Measurements from ENCODE around the gene ADCY1.
"Not testable (repeated sequence)": the region's sequence is repeated elsewhere in the genome, so short reads cannot be mapped to it uniquely, and the experiment has no call there.

Gene ADCY1

DNA sequence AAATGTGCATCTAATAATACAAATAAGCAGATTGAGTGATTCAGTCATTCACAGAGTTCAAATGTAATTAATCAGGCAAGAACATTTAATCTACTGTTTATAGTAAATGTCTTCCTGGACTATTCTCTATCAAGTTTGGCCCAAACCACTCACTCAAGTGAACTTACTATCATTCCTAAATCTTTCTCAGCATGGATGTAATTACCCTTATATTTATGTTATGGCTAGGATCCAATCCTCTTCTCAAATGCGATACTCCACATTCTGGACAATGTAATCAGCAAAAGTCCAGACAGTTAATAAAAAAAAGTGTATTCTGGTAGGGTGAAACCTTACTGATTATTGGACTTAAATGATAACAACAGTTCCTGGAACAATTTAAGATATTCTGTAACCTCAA is 185.3 kb downstream of the ADCY1 start:
- H3K36me3 ChIP-seq (ENCODE audit: insufficient read depth, low read length); H3K27ac ChIP-seq; H3K4me3 ChIP-seq; DNase-seq (ENCODE audit: low read depth, low spot score); H3K9me3 ChIP-seq (ENCODE audit: low read depth, low read length); H3K9ac ChIP-seq (ENCODE audit: insufficient read length): not testable (repeated sequence)

DNA sequence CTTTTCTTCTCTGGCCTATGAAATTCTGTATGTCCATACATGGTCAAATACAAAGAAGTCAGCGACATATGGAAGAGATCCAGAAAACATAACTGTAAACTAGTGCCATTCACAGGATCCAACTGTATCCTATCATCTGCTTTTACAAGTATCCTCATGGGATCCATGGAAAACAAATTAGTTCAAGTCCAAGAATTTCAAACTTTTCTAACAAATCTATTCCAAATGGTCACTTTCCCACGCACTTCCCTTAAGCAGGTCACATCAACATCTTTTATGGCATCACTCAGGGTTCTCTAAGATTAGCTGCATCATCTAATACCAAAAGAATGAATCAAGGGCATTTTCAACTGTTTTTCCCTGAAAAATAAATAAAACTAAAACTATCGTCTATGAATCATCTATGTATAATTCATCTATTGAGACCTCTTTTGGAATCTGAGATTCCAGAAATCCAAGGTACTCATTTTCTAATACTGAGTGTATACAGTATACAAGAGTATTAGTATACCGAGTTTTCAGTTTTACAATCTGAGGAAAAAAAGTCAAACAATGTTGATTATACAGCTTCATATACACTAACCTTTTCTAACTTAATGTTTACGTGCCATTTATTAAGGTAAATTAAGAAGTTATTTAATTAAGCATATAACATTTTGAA is 187.5 kb downstream of the ADCY1 start:
- not testable (repeated sequence) for H3K9me3 ChIP-seq (ENCODE audit: low read depth, low read length); H3K9ac ChIP-seq (ENCODE audit: insufficient read length); H3K36me3 ChIP-seq (ENCODE audit: insufficient read depth, low read length); H3K27ac ChIP-seq; H3K4me3 ChIP-seq; DNase-seq (ENCODE audit: low read depth, low spot score)

DNA sequence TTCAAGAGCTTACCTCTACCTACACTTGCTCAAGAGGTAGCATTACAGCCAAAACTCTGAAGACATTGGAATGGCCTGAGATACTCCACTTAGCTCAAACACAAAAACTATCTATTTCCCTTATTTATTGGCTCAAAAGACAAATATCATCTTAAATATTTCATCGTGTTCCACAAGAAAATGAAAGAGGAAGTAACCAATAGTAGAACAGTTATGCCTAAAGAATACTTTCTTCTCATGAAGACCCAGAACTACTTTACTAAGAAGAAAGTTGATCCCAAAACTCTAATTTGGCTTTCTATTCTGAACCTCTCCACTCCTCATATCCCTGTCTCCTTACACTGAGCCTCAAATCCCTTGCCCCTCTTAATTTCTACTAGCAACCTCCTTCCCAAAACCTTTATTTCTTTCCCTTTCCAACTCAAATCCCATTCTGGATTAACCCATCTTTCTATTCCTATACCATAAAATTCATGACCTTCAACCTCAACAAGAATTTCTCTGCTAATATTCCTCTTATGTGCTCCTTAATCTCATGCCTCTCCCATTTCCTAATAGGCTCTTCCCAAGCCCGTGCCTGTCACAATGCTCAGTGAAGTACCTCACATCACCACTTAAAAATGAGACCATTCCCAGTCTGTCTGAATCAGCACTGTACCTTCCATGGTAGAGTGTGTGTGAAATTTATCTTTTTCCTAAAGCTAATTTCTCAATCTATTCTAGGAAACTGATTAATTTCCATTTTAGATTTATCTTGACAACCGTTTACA is 188.2 kb downstream of the ADCY1 start:
- H3K36me3 ChIP-seq (ENCODE audit: insufficient read depth, low read length); DNase-seq (ENCODE audit: low read depth, low spot score); H3K4me3 ChIP-seq; H3K9ac ChIP-seq (ENCODE audit: insufficient read length); H3K9me3 ChIP-seq (ENCODE audit: low read depth, low read length); H3K27ac ChIP-seq: not testable (repeated sequence)

DNA sequence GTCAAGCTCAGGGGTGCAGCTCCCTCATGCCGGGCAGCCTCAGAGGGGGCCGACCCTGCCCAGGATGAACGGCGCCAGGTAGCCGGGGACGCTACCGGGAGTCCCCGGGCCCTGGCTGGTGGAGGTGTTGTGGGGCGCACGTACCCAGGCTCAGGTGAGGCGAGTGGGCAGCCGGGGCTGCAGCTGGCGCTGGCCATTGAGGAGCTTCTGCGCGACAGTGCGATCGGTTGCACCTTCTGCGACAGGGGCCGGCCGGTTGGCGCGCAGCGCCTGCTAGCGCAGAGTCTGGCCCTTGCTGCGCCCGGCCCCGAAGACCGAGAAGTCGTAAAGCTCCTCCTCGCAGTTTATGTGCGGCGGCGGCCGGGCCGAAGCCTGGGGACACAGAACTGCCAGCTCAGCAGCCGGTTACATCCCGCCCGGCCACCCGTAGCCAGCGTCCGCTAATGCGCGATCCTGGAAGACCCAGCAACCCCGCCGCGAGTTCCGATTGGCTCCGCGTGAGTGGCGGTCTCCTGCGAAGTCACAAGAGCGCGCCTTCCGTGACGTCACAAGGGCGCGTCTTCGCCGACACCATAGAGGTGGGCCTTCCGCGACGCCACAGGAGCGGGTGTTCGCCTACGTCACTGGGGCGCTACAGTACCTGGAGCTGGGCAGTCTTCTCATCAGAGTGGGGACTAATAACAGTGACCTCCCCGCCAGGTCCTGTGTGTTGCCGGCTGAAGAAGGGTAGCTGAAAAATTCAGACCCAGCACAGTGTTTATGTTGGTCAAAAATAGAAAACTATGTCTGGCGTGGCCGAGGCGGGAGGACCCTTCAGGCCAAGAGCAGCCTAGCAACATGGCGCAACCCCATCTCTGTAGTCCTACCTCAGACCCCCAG is 194.6 kb downstream of the ADCY1 start:
- Histone ChIP-seq H3K4me3 (peak overlapping the region; percentile 83), H3K27ac (0 out of 2 replicates have a peak overlapping the region, but pooled peaks have one; percentile 25), H3K9ac (ENCODE audit: insufficient read length) (peak overlapping the region; percentile 76)
- not testable (repeated sequence) for H3K36me3 ChIP-seq (ENCODE audit: insufficient read depth, low read length); H3K9me3 ChIP-seq (ENCODE audit: low read depth, low read length)
- peak; percentile 40 for DNase-seq (ENCODE audit: low read depth, low spot score)
- peak; percentile 64; the same call in 1 of the 2 replicates for TF ChIP-seq POLR2AphosphoS5 (IDR thresholded peaks at IDR 0.05; ENCODE audit: borderline replicate concordance, low read depth, low read length)

DNA sequence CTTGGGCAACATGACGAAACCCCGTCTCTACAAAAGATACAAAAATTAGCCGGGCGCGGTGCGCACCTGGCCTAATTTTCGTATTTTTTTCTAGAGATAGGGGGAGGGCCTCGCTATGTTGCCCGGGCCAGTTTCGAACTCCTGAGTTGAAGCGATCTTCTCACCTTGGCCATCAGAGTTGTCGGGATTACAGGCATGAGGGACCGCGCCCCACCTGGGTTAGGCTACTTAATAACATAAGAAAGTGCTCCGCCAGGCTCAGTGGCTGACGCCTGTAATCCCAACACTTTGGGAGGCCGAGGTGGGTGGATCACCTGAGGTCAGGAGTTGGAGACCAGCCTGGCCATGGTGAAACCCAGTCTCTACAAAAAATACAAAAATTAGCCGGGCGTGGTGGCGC is 195.5 kb downstream of the ADCY1 start:
- H3K4me3 ChIP-seq: peak overlapping the region; percentile 83
- H3K9me3 ChIP-seq (ENCODE audit: low read depth, low read length); DNase-seq (ENCODE audit: low read depth, low spot score); H3K36me3 ChIP-seq (ENCODE audit: insufficient read depth, low read length); H3K9ac ChIP-seq (ENCODE audit: insufficient read length); H3K27ac ChIP-seq: not testable (repeated sequence)
